Amygdala (tissue), 56 donors: ENCODE measurements around the gene MRPS9.

Source experiments
- DNase-seq, 56 donors: peaks; one replicate each; lab custom pipeline; 2025; lab: John Stamatoyannopoulos, UW

The MRPS9 gene

DNA sequence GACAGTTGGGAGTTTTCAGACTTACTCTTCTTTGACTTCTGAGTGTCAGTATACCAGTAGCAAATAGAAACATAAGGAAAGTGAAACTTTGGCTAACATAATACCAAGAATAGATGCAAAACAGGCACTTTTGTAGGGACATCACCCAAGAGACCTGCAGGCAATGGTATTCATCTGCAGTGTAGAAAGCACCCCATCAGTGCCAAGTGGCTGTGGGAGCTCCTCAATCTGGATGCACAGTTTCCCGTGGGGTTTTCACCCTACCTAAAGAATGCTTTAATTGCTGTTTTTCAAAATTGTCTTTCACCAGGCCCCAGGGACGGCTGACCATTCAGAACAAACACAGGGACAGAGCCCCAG is 107.1 kb downstream of the MRPS9 start:
- DNase-seq = no peak

DNA sequence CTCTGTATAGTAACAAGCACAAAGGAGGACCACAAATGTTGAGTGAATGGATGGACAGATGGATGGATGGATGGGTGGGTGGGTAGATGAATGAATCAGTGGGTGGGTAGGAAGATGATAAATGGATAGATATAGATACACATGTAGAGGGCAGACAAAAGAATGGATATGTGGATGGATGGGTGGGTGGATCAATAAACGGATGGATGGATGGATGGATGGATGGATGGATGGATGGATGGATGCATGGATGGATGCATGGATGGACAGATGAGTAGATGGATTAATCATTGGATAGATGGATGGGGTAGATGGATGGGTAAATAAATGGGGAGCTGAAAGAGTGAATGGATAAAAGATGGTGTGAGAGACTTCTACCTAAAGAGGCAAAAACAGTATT is 111.4 kb downstream of the MRPS9 start:
- DNase-seq = no peak
